ENCODE measurements around the gene SPIN2B.
"Not testable (repeated sequence)": the region's sequence is repeated elsewhere in the genome, so short reads cannot be mapped to it uniquely, and the experiment has no call there.

Gene SPIN2B

DNA sequence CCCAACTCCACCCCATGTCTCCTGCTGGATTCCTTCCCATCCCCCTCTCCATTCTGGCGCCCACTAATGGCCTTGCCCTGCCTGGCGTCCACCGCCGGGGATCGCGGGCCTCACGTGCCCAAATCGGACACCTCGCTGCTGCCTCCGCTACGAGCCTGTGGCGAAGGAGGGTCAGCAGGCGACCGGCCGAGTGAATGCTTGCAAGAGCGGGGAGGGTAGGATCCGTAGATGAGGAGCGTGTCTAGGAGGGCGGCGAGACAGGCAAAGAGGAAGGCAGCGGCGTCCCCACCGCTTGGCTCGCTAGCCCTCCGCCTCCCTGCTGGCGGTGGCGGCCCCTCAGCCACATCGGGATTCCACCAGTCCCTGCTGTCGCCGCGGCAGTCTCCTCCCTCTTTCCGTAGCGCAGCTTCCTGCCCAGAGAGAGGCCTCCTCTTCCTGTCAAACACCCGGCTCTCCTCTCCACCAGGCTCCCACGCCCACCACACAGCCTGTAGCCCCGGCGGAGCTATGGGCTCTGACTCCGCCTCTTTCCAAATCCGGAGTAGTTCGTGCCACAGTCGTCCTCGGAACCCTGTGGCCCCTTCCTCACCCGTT, at the start of gene SPIN2B:
Gene SPIN2B (minus strand): TSS at position 387 of the 594 bp plus-strand sequence.
- peak; percentile 95 for DNase-seq

- DNase-seq = no peak
Observed at GRCh38 chrX:57156397-57157049, 35.2 kb upstream of the SPIN2B start.

DNA sequence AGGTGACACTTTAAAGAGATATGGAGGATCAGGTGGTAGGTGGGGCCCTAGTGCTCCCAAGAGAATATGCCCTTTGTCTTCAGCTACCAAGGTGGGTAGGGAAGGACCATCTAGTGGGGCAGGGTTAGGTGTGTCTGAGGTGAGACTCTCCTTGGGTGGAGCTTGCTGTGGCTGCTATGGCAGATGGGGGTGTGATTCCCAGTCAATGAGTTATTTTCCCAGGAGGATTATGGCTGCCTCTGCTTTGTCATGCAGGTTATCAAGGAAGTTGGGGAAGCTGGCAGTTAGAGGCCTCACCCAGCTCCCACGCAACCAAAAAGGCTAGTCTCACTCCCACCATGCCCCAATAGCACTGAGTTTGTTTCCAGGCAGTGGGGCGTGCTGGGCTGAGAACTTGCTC, 33.8 kb upstream of the SPIN2B start:
- no peak for DNase-seq

- DNase-seq = not testable (repeated sequence)
Observed at GRCh38 chrX:57152222-57152621, 30.9 kb upstream of the SPIN2B start.

GRCh38 chrX:57138674-57139073, 17.3 kb upstream of the SPIN2B start:
- no peak for DNase-seq

- DNase-seq = peak; percentile 66
Observed at GRCh38 chrX:57137501-57137900, 16.2 kb upstream of the SPIN2B start.

DNA sequence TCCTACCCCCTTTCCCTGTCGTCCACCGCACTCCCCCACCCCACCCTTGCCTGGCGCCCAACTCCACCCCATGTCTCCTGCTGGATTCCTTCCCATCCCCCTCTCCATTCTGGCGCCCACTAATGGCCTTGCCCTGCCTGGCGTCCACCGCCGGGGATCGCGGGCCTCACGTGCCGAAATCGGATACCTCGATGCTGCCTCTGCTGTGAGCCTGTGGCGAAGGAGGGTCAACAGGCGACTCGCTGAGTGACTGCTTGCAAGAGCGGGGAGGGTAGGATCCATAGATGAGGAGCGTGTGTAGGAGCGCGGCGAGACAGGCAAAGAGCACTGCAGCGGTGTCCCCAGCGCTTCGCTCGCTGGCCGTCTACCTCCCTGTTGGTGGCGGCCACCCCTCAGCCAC, 15.7 kb upstream of the SPIN2B start, which contains the start of gene SPIN2A:
Gene SPIN2A (minus strand): TSS at position 325 of the 400 bp plus-strand sequence. CDS start 800 bp downstream, outside the sequence.
- peak; percentile 60 for DNase-seq

DNA sequence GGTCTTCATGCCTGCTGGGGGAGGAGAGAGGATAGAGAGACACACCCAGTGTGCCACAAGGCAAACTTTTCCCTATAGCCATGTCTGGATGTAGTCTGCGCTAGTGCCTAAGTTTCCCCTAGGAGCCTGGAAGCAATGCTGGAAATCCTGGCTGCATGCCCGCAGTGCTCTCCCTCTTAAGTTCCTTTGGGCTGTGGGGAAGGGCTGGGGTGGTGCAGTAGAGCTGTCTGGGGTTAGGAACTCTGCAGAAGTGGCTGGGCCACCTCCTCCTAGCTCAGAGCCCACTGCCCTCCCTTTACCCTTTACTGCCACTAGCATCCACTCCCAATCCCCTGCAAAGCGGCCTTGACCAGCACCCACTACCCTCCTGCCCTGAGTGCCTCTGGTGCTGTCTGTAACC, 15.2 kb upstream of the SPIN2B start:
- not testable (repeated sequence) for DNase-seq

DNA sequence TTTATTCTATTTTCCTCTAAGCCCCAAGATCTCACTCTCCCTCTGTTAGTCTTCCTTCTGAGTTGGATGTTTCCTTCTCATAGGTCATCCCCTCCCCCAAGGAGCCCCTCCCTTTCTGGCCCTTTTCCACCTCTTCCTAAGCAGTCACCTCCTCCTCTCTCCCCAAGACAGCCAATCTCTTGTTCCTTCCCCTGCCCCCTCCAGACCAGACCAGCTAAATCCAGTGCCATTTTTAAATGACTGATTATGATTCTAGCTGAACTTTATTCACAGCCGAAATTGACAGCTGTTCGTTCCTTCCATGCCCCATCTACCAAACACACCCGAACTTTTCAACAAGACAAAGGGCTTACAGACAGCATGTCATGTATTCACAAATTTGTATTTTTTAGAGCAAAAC, 13.9 kb upstream of the SPIN2B start:
- DNase-seq = no peak

- no peak for DNase-seq
Observed at GRCh38 chrX:57134702-57135101, 13.4 kb upstream of the SPIN2B start.

DNA sequence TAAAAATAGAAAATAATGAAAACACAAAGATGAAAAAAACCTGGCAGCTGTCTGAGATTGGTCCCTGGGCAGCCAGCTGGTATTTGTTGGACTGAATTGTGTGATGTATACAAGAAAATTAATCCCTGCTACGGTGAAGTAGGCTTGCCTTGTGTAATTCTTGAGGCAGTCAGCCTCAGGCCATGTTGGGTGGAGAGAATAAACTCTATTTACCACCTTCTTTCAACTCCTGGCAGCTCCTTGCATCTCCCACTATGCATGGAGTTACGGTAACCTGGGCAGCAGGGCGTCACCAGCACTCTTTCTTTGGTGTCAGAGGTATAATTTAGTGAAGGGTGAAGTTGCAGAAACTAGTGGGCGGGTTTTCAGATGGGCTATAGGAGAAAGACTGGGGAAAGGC, 12.4 kb upstream of the SPIN2B start:
- DNase-seq = no peak

DNA sequence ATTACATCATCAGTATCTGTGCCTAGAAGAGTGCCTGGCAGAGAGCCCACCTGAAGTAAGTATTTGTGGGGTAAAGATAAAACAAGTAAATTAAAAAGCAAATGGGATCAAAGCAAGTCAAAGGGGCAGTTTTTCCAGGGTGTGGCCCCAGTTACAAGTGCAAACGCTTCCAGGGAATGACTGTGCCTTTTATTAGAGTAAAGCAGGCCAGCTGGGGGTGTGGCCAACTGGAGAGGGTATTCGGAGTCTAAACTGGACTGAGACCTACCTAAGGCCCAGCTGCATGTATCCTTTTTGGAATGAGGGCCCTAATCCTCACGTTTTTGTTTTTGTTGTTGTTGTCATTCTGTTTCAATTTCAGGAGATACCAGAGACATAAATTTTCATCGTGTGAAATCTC, 11.9 kb upstream of the SPIN2B start:
- DNase-seq = not testable (repeated sequence)

- DNase-seq = no peak
Observed at GRCh38 chrX:57132046-57132445, 10.7 kb upstream of the SPIN2B start.

- no peak for DNase-seq
Observed at GRCh38 chrX:57121816-57122215, 468 bp upstream of the SPIN2B start.

- DNase-seq = not testable (repeated sequence)
Observed at GRCh38 chrX:57120619-57121161, 658 bp downstream of the SPIN2B start.

DNA sequence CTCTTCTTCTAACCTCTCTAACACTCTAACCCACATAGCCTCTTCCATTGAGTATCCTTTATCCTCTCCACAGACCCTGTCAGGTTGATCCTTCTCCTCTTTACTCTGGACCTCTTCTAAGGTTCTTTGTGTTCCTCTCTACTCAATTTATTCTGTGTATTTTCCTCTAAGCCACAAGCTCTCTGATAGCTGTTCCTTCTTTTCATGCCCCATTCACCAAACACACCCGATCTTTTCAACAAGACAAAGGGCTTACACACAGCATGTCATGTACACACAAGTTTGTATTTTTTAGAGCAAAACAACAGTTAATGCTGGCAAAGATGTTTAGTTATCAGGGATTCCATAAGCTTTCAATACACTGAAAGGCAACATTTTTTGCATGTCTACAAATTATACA, 1.9 kb downstream of the SPIN2B start:
- DNase-seq = no peak

GRCh38 chrX:57117566-57117965, 3.8 kb downstream of the SPIN2B start:
- DNase-seq = not testable (repeated sequence)

DNA sequence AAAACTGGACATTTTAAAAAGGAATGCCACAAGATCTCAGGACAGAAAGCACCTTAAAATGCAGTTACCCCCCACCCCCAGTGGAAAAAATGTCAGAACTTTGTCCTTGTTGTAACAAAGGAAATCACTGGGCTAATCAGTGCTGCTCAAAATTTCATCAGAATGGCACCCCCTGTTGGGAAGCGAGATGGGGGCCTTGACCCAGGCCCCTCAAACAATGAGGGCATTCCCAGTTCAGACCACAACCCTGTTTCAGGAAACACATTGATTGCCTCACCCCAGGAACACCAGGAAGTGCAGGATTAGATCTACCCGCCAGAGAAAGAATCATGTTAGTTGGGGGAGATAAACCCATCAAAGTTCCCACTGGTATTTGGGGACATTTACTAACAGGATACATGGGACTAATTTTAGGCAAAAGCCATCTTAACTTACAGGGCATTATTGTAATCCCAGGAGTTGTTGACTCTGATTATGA, 16.4 kb downstream of the SPIN2B start:
- no peak for DNase-seq

DNA sequence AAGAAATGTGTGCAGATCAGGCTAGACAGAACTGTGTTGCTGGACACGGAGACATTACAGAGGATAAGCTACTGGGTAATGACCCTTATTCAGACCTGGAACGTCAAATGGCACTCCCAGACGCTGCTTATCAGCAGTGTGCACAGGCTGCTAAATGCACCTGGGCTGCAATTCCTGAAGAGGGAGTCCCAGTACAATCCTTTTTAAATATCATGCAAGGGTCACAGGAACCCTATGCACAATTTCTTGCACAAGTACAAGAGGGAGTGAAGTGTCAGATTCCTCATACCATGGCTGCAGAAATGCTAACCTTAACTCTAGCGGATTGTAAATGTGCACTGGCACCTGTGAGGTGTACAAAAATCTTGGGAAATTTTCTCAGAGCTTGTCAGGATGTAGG, 16.9 kb downstream of the SPIN2B start:
- DNase-seq = no peak

DNA sequence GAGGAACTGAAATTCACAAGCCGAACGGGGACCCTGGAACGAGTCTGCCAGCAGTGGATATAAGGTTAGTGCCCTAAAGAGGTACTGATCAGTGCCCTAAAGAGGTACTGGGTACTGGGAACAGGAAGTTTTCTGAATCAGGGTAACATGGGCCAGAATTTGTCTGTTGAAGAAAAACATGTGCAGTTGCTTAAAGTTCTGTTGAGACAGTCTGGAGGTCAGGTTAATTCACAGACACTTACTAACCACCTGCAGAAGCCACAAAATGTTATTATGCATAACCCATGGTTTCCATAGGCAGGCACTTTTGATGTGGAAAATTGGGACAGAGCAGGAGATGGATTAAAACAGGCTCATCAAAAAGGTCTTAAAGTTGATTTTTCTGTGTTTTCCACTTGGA, 17.9 kb downstream of the SPIN2B start:
- no peak for DNase-seq

DNA sequence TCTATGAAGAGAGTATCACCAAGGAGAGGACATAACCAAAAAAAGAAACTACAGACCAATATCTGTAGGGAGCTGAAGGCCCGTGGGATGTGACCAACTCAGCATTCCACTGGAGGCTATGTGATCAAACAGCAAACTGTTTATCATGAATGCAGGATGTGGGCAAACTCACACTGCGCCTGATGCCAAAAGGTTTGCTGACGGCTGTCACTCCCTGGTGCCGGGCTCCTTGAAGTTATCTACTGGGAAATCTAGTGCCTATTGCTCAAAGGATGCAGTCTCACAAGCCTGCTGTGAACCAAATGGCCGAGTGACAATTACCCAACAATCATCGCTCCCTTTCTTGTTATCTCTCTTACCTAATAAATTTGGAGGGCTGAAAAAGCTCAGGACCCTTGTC, 18.4 kb downstream of the SPIN2B start:
- not testable (repeated sequence) for DNase-seq

DNA sequence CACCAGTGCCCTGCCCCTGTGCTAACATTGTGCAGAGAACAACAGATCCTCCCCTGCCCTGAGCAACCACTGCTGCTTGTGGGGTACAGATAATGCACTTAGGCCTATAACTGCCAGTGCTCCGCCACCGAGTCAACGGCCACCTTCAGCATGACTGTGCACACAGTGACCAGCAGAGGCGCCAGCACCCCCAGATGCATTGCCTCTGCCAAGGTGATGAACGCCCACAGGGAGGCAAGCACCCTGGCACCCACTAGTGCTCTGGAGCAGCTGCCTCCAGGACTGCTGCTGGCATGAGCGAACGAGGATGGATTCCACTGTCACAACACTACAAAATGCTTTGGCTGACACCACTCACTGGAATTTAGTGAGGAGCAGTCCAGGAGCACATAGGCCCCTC, 38.2 kb downstream of the SPIN2B start:
- DNase-seq = no peak

- DNase-seq = no peak
Observed at GRCh38 chrX:57074458-57074857, 46.9 kb downstream of the SPIN2B start.

All from NCI-H2227 treated with DMSO at 0.1 percent for 48 hours (cell line).